Measurements from ENCODE around the gene C3orf49.

The C3orf49 gene

GRCh38 chr3:63886858-63887257 lies 67.8 kb downstream of the C3orf49 start:
- no peak for DNase-seq (ENCODE audit: low read depth)

- no peak for DNase-seq (ENCODE audit: low read depth)
These were observed 72.4 kb downstream of the C3orf49 start for GRCh38 chr3:63891518-63891917.

- no peak for DNase-seq (ENCODE audit: low read depth)
These were observed 73.8 kb downstream of the C3orf49 start for GRCh38 chr3:63892773-63893352.

- DNase-seq (ENCODE audit: low read depth), result no peak
These were observed 76.5 kb downstream of the C3orf49 start for GRCh38 chr3:63895422-63896189.

GRCh38 chr3:63896332-63897030 lies 77.4 kb downstream of the C3orf49 start:
- no peak for DNase-seq (ENCODE audit: low read depth)

Measured in T follicular helper cell (primary cell).